Activated CD8-positive, alpha-beta T cell treated with anti-CD3 and anti-CD28 coated beads for 36 hours (primary cell): Measurements from ENCODE around the gene MPPED1. TPM values are rescaled to one million over a fixed set of nuclear protein-coding genes. Genes with fewer than 3 reads are reported as not detected.

Experiments
- ATAC-seq: fragments of 200-7000 bp; cut with Tn5 transposase; one replicate; pipeline ENCODE4 v1.10.0; 2021; ENCODE audit warnings: mild to moderate bottlenecking, moderate library complexity
- CTCF ChIA-PET: fragments of 350-600 bp; sonication (Branson Sonifier 250); formaldehyde crosslinking; loops from one replicate; lab custom pipeline; 2021; ENCODE audit warnings: antibody characterized with exemption; lab: Charles Lee
- POLR2A ChIA-PET: fragments of 350-600 bp; sonication (Branson Sonifier 250); formaldehyde crosslinking; loops from one replicate; lab custom pipeline; 2021; ENCODE audit warnings: antibody characterized with exemption; lab: Charles Lee
- DNase-seq: peaks from one replicate; pipeline ENCODE4 v3.0.0-alpha.2; 2020
- H3K27ac Mint-ChIP-seq: one replicate; pipeline ENCODE4 v1.8.0; 2021; ENCODE audit warnings: mild to moderate bottlenecking, mixed read lengths
- H3K27me3 Mint-ChIP-seq: one replicate; pipeline ENCODE4 v1.8.0; 2021; ENCODE audit warnings: mixed read lengths
- H3K36me3 Mint-ChIP-seq: one replicate; pipeline ENCODE4 v1.8.0; 2021; ENCODE audit warnings: low read depth, mixed read lengths
- H3K4me1 Mint-ChIP-seq: one replicate; pipeline ENCODE4 v1.8.0; 2021; ENCODE audit warnings: low read depth, mixed read lengths
- H3K4me3 Mint-ChIP-seq: one replicate; pipeline ENCODE4 v1.8.0; 2021; ENCODE audit warnings: mild to moderate bottlenecking, moderate library complexity, mixed read lengths
- H3K9me3 Mint-ChIP-seq: one replicate; pipeline ENCODE4 v1.8.0; 2021; ENCODE audit warnings: mixed read lengths
- CTCF ChIP-seq: fragments of 200-600 bp; IDR thresholded peaks from one replicate; pipeline ENCODE4 v1.8.0; 2022; ENCODE audit warnings: antibody characterized with exemption, mild to moderate bottlenecking
- intact Hi-C: fragments of 100-400 bp; cut with micrococcal nuclease; formaldehyde crosslinking; loops from one replicate; pipeline ENCODE4 v1.10.0; 2022
- total RNA-seq, 2 experiments: library from RNA; stranded (reverse); gene quantifications; one replicate each; pipeline ENCODE4 v1.2.3, GENCODE V29; 2021

Gene MPPED1
- total RNA-seq, 2 experiments from 2014 or later: not detected

GRCh38 chr22:43387815-43388214 is 24.0 kb upstream of the MPPED1 start:
- CTCF ChIA-PET: interaction anchor here (0.9 to 3.6 kb wide), 8 partner anchors 20 to 557 kb away, joined by 3 to 16 read pairs (median 4); partner anchors contain the start of gene EFCAB6
- no peak for ATAC-seq

DNA sequence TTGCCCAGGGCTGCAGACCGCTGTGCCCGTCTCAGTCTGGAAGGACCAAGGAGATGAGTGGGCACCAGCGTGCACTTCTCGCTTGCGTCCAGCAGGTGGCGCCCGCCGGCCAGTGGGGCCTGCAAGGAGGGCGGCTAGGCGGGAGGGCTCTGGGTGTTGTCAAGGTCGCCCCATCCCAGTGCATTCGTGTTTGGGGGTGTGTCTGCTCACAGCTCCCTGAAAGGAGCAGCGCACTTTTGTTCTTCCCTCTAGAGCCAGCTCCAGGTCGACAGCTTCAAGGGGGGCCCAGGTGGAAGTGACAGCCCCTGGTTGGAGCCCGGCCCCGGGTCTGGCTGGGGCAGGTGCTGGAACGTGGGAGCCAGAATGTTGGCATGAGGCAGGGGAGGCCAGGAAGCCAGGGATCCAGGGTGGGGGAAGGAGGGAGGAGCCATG is 23.4 kb upstream of the MPPED1 start:
- no peak overlapping the region for H3K27ac Mint-ChIP-seq
- peak; percentile 99 for TF ChIP-seq CTCF
- peaks cover 23% of the 10 kb centered on the region for H3K27me3 Mint-ChIP-seq
- H3K4me1 Mint-ChIP-seq: no peaks in the 10 kb centered on the region
- ChIA-PET CTCF (interaction anchor here (0.9 to 3.6 kb wide), 8 partner anchors 41 to 556 kb away, joined by 3 to 16 read pairs (median 4); partner anchors contain the start of gene EFCAB6), POLR2A (no interaction called here)
- no peaks in the 10 kb centered on the region for H3K36me3 Mint-ChIP-seq
- peak; percentile 82 for DNase-seq
- intact Hi-C loops: loop anchor here (10.0 kb wide), 1 partner anchor 114 kb away; no protein-coding TSS in a partner anchor
- no peak overlapping the region for H3K4me3 Mint-ChIP-seq
- no peaks in the 10 kb centered on the region for H3K9me3 Mint-ChIP-seq
- ATAC-seq: peak; percentile 85

More at GRCh38 chr22:43387815-43388214, 24.0 kb upstream of the MPPED1 start:
- TF ChIP-seq CTCF: no peak
- Mint-ChIP-seq H3K27ac (no peak overlapping the region), H3K9me3 (no peaks in the 10 kb centered on the region), H3K27me3 (peaks cover 23% of the 10 kb centered on the region), H3K4me1 (no peaks in the 10 kb centered on the region), H3K36me3 (no peaks in the 10 kb centered on the region), H3K4me3 (no peak overlapping the region)
- DNase-seq: no peak
- POLR2A ChIA-PET: no interaction called here
- intact Hi-C loops: loop anchor here (10.0 kb wide), 1 partner anchor 113 kb away; no protein-coding TSS in a partner anchor

DNA sequence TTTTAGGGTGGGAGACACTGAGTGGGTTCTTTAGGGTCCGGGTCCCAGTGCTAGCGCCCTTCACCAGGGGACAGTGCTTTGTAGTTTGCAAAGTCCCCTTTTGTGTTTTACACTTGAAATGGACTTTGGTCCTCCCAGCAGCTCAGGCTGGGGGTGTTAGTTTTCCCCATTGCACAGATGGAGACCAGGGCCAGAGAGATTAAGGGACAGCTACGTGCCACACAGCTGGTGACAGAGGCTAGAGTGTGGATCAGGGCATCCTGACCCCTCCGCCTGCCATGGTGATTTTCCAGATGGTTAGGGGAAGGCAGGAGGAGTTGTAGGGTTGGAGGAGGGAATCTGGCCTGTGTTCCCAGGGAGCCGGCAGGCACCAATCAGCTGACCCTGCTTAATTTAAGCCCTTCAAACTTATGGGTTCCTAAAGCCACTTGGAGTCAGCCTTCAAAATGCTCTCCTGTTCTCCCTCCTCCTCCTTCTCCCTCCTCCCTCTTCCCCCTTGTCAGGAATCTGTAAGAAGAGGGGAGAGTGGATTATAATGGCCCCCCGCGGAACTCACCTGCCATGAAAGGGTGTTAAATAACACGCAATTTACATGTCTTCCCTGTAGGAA is 22.5 kb upstream of the MPPED1 start:
- ChIA-PET POLR2A (no interaction called here), CTCF (interaction anchor here (0.7 to 3.6 kb wide), 4 partner anchors 8 to 496 kb away, joined by 3 to 16 read pairs (median 3); no protein-coding TSS in a partner anchor)
- no peak for ATAC-seq
- no peaks in the 10 kb centered on the region for H3K4me1 Mint-ChIP-seq
- peaks cover 21% of the 10 kb centered on the region for H3K27me3 Mint-ChIP-seq
- intact Hi-C loops: loop anchor here (10.0 kb wide), 1 partner anchor 115 kb away; no protein-coding TSS in a partner anchor
- no peak overlapping the region for H3K4me3 Mint-ChIP-seq
- TF ChIP-seq CTCF: no peak
- no peak for DNase-seq
- no peaks in the 10 kb centered on the region for H3K36me3 Mint-ChIP-seq
- no peaks in the 10 kb centered on the region for H3K9me3 Mint-ChIP-seq
- H3K27ac Mint-ChIP-seq: no peak overlapping the region

- ATAC-seq (no peak), DNase-seq (no peak)
- TF ChIP-seq CTCF: no peak
- intact Hi-C loops: no loop called here
- ChIA-PET CTCF (no interaction called here), POLR2A (no interaction called here)
- H3K27me3 Mint-ChIP-seq: peaks cover 19% of the 10 kb centered on the region
- no peaks in the 10 kb centered on the region for H3K36me3 Mint-ChIP-seq
- H3K9me3 Mint-ChIP-seq: no peaks in the 10 kb centered on the region
- no peak overlapping the region for H3K4me3 Mint-ChIP-seq
- no peak overlapping the region for H3K27ac Mint-ChIP-seq
- H3K4me1 Mint-ChIP-seq: no peaks in the 10 kb centered on the region
Measured at GRCh38 chr22:43390166-43390565, 21.6 kb upstream of the MPPED1 start.

- ChIA-PET POLR2A (no interaction called here), CTCF (no interaction called here)
- ATAC-seq (no peak), DNase-seq (no peak)
- Mint-ChIP-seq H3K4me3 (no peak overlapping the region), H3K9me3 (no peaks in the 10 kb centered on the region), H3K27ac (no peak overlapping the region), H3K4me1 (no peaks in the 10 kb centered on the region), H3K36me3 (no peaks in the 10 kb centered on the region), H3K27me3 (peaks cover 16% of the 10 kb centered on the region)
- intact Hi-C loops: no loop called here
- TF ChIP-seq CTCF: no peak
Measured at GRCh38 chr22:43390872-43391271, 20.9 kb upstream of the MPPED1 start.
